GM12878 (cell line): Measurements from ENCODE around the gene CCDC82. TPM values are rescaled to one million over a fixed set of nuclear protein-coding genes. Genes with fewer than 3 reads are reported as not detected.
A peak's percentile ranks its signal among the peaks of the same experiment; 100 is the strongest.

Experiments used
- PAX8 ChIP-seq: fragments of 450-650 bp; IDR thresholded peaks from 2 replicates; pipeline ENCODE4 v1.6.1; 2017; ENCODE audit warnings: mild to moderate bottlenecking, moderate library complexity
- SRF ChIP-seq, 2 experiments: IDR thresholded peaks; 2 replicates each; pipeline ENCODE4 v1.6.1; 2011; ENCODE audit warnings: low read depth in 2 of 2, low read length in 2 of 2, mild to moderate bottlenecking in 1 of 2, moderate library complexity in 1 of 2
- ZNF24 ChIP-seq: fragments of 450-650 bp; IDR thresholded peaks from 2 replicates; pipeline ENCODE4 v1.6.1; 2017; ENCODE audit warnings: antibody characterized with exemption, mild to moderate bottlenecking
- polyA plus RNA-seq, 11 experiments: library from polyadenylated mRNA; depleted of rRNA in 4 of 11; unstranded in 6 of 11; stranded (reverse) in 5 of 11; fragments of >200 nt; fragmentation: Nextera tagmentation in 4 of 11; fragmentation: Illumina TruSeq in 1 of 11; extraction: Ambion mirVana in 4 of 11; extraction: Trizol in 1 of 11; gene quantifications; 1 replicate in 1 of 11; 2 replicates in 10 of 11; pipeline versions ENCODE4 v1.2.1 to v1.2.3, GENCODE V29; 2011 to 2016; ENCODE audit warnings: inconsistent platforms in 2 of 11, missing spikeins in 2 of 11, low read depth in 1 of 11
- total RNA-seq, 4 experiments: library from RNA; depleted of rRNA in 3 of 4; stranded (reverse); fragments of >200 nt in 3 of 4; fragmentation: Illumina TruSeq in 1 of 4; extraction: Trizol in 1 of 4; gene quantifications; 2 replicates each; pipeline versions ENCODE4 v1.2.1 to v1.2.3, GENCODE V29; 2013 to 2021
- TF ChIP-seq, protein P1 (sequence below): fragments of 150-350 bp; IDR thresholded peaks from 2 replicates; pipeline ENCODE4 v1.6.1; 2016; ENCODE audit warnings: low read depth, low read length
- TF ChIP-seq, protein P2 (sequence below): fragments of 450-650 bp; IDR thresholded peaks from 2 replicates; pipeline ENCODE4 v1.6.1; 2017; ENCODE audit warnings: antibody characterized with exemption, mild to moderate bottlenecking, moderate library complexity
- TF ChIP-seq, protein P3 (sequence below): IDR thresholded peaks from 2 replicates; pipeline ENCODE4 v1.6.1; 2011; ENCODE audit warnings: borderline replicate concordance, low read depth, mild to moderate bottlenecking, moderate library complexity, mixed read lengths, low read length; ENCODE audit not compliant: insufficient read depth; ENCODE audit errors: extremely low read length

Gene CCDC82
- total and polyA plus RNA-seq, 10 of the 15 experiments (the other 5 are each of a cell fraction or from before 2014, with no cell fraction given) = 15.2 to 62.4 (median 28.8) TPM

DNA sequence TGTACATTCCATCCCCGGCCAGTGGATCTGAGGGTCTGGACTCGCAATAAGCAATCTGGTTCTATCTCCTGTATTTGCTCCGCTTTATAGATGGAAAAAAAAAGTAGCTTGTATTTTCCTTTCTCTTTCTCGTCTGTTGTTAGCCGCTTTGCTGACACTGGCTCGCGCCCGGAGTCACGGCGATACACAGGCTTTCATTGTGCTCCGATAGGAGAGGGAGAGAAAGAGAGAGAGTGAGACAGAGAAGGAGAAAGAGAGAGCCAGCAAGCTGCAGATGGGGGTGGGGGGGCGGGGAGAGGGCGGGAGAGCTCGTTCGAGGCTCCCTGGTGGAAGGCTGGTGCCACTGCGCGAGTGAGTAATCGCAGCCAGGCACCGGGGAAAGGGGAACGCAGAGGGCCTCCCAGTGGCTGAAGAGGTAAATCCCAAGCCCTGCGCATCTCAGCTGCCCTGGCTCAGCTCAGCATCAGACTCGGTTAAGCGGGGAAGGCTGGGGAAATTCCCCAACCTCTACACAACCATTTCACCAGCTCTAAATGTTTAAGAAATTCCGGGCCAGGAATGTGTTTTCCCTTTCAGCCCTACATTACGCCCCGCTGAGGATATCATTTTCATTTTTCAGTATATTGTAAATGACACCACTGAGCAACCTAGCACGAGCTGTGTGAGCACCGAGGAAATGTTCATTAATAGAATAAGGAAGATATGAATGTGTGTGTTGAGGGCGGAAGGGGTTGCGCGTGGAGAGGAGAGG is 46.6 kb downstream of the CCDC82 start, which contains the start of gene MAML2 (continued):
- TF ChIP-seq, protein P1, sequence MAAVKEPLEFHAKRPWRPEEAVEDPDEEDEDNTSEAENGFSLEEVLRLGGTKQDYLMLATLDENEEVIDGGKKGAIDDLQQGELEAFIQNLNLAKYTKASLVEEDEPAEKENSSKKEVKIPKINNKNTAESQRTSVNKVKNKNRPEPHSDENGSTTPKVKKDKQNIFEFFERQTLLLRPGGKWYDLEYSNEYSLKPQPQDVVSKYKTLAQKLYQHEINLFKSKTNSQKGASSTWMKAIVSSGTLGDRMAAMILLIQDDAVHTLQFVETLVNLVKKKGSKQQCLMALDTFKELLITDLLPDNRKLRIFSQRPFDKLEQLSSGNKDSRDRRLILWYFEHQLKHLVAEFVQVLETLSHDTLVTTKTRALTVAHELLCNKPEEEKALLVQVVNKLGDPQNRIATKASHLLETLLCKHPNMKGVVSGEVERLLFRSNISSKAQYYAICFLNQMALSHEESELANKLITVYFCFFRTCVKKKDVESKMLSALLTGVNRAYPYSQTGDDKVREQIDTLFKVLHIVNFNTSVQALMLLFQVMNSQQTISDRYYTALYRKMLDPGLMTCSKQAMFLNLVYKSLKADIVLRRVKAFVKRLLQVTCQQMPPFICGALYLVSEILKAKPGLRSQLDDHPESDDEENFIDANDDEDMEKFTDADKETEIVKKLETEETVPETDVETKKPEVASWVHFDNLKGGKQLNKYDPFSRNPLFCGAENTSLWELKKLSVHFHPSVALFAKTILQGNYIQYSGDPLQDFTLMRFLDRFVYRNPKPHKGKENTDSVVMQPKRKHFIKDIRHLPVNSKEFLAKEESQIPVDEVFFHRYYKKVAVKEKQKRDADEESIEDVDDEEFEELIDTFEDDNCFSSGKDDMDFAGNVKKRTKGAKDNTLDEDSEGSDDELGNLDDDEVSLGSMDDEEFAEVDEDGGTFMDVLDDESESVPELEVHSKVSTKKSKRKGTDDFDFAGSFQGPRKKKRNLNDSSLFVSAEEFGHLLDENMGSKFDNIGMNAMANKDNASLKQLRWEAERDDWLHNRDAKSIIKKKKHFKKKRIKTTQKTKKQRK = no peak
- TF ChIP-seq, protein P2, sequence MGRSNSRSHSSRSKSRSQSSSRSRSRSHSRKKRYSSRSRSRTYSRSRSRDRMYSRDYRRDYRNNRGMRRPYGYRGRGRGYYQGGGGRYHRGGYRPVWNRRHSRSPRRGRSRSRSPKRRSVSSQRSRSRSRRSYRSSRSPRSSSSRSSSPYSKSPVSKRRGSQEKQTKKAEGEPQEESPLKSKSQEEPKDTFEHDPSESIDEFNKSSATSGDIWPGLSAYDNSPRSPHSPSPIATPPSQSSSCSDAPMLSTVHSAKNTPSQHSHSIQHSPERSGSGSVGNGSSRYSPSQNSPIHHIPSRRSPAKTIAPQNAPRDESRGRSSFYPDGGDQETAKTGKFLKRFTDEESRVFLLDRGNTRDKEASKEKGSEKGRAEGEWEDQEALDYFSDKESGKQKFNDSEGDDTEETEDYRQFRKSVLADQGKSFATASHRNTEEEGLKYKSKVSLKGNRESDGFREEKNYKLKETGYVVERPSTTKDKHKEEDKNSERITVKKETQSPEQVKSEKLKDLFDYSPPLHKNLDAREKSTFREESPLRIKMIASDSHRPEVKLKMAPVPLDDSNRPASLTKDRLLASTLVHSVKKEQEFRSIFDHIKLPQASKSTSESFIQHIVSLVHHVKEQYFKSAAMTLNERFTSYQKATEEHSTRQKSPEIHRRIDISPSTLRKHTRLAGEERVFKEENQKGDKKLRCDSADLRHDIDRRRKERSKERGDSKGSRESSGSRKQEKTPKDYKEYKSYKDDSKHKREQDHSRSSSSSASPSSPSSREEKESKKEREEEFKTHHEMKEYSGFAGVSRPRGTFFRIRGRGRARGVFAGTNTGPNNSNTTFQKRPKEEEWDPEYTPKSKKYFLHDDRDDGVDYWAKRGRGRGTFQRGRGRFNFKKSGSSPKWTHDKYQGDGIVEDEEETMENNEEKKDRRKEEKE = no peak
- TF ChIP-seq, protein P3, sequence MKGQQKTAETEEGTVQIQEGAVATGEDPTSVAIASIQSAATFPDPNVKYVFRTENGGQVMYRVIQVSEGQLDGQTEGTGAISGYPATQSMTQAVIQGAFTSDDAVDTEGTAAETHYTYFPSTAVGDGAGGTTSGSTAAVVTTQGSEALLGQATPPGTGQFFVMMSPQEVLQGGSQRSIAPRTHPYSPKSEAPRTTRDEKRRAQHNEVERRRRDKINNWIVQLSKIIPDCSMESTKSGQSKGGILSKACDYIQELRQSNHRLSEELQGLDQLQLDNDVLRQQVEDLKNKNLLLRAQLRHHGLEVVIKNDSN = no peak
- TF ChIP-seq ZNF24 (peak; percentile 45; the same call in 1 of the 2 replicates), PAX8 (no peak), SRF (IDR thresholded peaks at IDR 0.05; ENCODE audit: low read depth in 2 of 2, low read length in 2 of 2) (no peak)
- TF ChIP-seq, all 136 proteins: peak for 43
